HEK293 (cell line): ENCODE data around the gene OR2Y1.

Source experiments
- YY1 ChIP-seq: fragments of 450-650 bp; formaldehyde crosslinking; IDR thresholded peaks from 2 replicates; pipeline ENCODE4 v1.5.1; 2018; ENCODE audit warnings: missing biosample characterization, missing genetic modification characterization
- ZNF366 ChIP-seq: fragments of 450-650 bp; formaldehyde crosslinking; conservative IDR thresholded peaks from 2 replicates; pipeline ENCODE4 v1.5.1; 2016; ENCODE audit warnings: missing biosample characterization, missing genetic modification characterization
- ZNF561 ChIP-seq: fragments of 450-650 bp; IDR thresholded peaks from 2 replicates; pipeline ENCODE4 v1.5.1; 2018; ENCODE audit warnings: missing biosample characterization, missing genetic modification characterization, borderline replicate concordance
- TF ChIP-seq, protein P1 (sequence below): fragments of 450-650 bp; formaldehyde crosslinking; IDR thresholded peaks from 2 replicates; pipeline ENCODE4 v1.5.1; 2016; ENCODE audit warnings: missing biosample characterization, missing genetic modification characterization
- TF ChIP-seq, protein P2 (sequence below): fragments of 450-650 bp; formaldehyde crosslinking; IDR thresholded peaks from 2 replicates; pipeline ENCODE4 v1.5.1; 2016; ENCODE audit warnings: missing biosample characterization, missing genetic modification characterization
- TF ChIP-seq, protein P3 (sequence below): fragments of 450-650 bp; formaldehyde crosslinking; IDR thresholded peaks from 2 replicates; pipeline ENCODE4 v1.5.1; 2016; ENCODE audit warnings: missing biosample characterization, missing genetic modification characterization
- TF ChIP-seq, protein P4 (sequence below): fragments of 450-650 bp; formaldehyde crosslinking; IDR thresholded peaks from 2 replicates; pipeline ENCODE4 v1.5.1; 2016; ENCODE audit warnings: missing biosample characterization, missing genetic modification characterization

DNA sequence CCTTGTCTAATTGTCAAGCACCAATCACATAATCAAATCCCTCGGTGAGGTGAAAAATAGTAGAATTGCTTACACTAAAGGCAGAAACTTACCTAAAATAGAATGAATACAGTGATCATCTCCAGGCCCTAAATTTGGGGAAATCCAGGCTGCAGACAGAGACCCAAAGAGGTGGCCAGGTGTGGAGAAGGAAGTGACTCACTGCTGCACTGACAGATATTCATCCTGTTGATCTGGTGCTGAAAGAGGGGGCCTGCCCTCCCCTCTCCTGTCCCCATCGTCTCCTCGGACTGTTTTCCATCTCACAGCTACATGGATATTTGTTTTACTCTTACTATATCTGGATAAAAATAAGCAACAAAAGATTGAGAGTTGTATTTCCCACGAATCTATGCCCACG is 15.9 kb downstream of the OR2Y1 start:
- TF ChIP-seq, protein P1, sequence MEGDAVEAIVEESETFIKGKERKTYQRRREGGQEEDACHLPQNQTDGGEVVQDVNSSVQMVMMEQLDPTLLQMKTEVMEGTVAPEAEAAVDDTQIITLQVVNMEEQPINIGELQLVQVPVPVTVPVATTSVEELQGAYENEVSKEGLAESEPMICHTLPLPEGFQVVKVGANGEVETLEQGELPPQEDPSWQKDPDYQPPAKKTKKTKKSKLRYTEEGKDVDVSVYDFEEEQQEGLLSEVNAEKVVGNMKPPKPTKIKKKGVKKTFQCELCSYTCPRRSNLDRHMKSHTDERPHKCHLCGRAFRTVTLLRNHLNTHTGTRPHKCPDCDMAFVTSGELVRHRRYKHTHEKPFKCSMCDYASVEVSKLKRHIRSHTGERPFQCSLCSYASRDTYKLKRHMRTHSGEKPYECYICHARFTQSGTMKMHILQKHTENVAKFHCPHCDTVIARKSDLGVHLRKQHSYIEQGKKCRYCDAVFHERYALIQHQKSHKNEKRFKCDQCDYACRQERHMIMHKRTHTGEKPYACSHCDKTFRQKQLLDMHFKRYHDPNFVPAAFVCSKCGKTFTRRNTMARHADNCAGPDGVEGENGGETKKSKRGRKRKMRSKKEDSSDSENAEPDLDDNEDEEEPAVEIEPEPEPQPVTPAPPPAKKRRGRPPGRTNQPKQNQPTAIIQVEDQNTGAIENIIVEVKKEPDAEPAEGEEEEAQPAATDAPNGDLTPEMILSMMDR (tag by site-specific recombination), result no peak
- TF ChIP-seq, protein P2, sequence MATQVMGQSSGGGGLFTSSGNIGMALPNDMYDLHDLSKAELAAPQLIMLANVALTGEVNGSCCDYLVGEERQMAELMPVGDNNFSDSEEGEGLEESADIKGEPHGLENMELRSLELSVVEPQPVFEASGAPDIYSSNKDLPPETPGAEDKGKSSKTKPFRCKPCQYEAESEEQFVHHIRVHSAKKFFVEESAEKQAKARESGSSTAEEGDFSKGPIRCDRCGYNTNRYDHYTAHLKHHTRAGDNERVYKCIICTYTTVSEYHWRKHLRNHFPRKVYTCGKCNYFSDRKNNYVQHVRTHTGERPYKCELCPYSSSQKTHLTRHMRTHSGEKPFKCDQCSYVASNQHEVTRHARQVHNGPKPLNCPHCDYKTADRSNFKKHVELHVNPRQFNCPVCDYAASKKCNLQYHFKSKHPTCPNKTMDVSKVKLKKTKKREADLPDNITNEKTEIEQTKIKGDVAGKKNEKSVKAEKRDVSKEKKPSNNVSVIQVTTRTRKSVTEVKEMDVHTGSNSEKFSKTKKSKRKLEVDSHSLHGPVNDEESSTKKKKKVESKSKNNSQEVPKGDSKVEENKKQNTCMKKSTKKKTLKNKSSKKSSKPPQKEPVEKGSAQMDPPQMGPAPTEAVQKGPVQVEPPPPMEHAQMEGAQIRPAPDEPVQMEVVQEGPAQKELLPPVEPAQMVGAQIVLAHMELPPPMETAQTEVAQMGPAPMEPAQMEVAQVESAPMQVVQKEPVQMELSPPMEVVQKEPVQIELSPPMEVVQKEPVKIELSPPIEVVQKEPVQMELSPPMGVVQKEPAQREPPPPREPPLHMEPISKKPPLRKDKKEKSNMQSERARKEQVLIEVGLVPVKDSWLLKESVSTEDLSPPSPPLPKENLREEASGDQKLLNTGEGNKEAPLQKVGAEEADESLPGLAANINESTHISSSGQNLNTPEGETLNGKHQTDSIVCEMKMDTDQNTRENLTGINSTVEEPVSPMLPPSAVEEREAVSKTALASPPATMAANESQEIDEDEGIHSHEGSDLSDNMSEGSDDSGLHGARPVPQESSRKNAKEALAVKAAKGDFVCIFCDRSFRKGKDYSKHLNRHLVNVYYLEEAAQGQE (tag by site-specific recombination), result no peak
- TF ChIP-seq ZNF561 (no peak), ZNF366 (no peak), YY1 (tag by site-specific recombination) (no peak)
- TF ChIP-seq, protein P3, sequence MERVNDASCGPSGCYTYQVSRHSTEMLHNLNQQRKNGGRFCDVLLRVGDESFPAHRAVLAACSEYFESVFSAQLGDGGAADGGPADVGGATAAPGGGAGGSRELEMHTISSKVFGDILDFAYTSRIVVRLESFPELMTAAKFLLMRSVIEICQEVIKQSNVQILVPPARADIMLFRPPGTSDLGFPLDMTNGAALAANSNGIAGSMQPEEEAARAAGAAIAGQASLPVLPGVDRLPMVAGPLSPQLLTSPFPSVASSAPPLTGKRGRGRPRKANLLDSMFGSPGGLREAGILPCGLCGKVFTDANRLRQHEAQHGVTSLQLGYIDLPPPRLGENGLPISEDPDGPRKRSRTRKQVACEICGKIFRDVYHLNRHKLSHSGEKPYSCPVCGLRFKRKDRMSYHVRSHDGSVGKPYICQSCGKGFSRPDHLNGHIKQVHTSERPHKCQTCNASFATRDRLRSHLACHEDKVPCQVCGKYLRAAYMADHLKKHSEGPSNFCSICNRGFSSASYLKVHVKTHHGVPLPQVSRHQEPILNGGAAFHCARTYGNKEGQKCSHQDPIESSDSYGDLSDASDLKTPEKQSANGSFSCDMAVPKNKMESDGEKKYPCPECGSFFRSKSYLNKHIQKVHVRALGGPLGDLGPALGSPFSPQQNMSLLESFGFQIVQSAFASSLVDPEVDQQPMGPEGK (tag by site-specific recombination), result no peak
- TF ChIP-seq, protein P4, sequence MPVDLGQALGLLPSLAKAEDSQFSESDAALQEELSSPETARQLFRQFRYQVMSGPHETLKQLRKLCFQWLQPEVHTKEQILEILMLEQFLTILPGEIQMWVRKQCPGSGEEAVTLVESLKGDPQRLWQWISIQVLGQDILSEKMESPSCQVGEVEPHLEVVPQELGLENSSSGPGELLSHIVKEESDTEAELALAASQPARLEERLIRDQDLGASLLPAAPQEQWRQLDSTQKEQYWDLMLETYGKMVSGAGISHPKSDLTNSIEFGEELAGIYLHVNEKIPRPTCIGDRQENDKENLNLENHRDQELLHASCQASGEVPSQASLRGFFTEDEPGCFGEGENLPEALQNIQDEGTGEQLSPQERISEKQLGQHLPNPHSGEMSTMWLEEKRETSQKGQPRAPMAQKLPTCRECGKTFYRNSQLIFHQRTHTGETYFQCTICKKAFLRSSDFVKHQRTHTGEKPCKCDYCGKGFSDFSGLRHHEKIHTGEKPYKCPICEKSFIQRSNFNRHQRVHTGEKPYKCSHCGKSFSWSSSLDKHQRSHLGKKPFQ (tag by site-specific recombination), result no peak
